ENCODE results near the gene IRF4.
"Not testable (repeated sequence)": the region's sequence is repeated elsewhere in the genome, so short reads cannot be mapped to it uniquely, and the experiment has no call there.

IRF4 gene

DNA sequence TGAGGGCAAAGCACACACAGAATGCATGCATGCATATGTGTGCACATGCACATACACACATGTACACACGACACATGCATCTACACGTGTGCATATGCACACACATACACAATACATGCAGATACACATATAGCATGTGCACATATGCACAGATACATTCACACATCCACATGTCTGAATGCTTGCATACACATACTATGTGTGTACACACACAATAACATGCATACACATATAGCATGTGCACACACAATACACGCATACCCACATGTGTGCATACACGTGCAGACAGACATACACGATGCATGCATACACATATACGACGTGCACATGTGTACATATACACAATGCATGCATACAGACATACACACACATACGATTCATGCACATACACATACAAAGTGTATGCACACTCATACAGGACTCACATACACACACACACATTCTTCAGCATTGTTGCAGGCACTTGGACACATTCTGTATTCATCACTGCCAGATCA is 24.2 kb upstream of the IRF4 start:
- no peak overlapping the region for H3K4me3 ChIP-seq (ENCODE audit: low read depth, low read length)
- TF ChIP-seq, protein P1, sequence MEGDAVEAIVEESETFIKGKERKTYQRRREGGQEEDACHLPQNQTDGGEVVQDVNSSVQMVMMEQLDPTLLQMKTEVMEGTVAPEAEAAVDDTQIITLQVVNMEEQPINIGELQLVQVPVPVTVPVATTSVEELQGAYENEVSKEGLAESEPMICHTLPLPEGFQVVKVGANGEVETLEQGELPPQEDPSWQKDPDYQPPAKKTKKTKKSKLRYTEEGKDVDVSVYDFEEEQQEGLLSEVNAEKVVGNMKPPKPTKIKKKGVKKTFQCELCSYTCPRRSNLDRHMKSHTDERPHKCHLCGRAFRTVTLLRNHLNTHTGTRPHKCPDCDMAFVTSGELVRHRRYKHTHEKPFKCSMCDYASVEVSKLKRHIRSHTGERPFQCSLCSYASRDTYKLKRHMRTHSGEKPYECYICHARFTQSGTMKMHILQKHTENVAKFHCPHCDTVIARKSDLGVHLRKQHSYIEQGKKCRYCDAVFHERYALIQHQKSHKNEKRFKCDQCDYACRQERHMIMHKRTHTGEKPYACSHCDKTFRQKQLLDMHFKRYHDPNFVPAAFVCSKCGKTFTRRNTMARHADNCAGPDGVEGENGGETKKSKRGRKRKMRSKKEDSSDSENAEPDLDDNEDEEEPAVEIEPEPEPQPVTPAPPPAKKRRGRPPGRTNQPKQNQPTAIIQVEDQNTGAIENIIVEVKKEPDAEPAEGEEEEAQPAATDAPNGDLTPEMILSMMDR (IDR thresholded peaks at IDR 0.05; ENCODE audit: borderline replicate concordance, insufficient read depth, low read depth, low read length), result no peak

GRCh38 chr6:367891-368630 is 23.5 kb upstream of the IRF4 start:
- no peak overlapping the region for H3K4me3 ChIP-seq (ENCODE audit: low read depth, low read length)
- TF ChIP-seq, protein P1 (IDR thresholded peaks at IDR 0.05; ENCODE audit: borderline replicate concordance, insufficient read depth, low read depth, low read length), result no peak

DNA sequence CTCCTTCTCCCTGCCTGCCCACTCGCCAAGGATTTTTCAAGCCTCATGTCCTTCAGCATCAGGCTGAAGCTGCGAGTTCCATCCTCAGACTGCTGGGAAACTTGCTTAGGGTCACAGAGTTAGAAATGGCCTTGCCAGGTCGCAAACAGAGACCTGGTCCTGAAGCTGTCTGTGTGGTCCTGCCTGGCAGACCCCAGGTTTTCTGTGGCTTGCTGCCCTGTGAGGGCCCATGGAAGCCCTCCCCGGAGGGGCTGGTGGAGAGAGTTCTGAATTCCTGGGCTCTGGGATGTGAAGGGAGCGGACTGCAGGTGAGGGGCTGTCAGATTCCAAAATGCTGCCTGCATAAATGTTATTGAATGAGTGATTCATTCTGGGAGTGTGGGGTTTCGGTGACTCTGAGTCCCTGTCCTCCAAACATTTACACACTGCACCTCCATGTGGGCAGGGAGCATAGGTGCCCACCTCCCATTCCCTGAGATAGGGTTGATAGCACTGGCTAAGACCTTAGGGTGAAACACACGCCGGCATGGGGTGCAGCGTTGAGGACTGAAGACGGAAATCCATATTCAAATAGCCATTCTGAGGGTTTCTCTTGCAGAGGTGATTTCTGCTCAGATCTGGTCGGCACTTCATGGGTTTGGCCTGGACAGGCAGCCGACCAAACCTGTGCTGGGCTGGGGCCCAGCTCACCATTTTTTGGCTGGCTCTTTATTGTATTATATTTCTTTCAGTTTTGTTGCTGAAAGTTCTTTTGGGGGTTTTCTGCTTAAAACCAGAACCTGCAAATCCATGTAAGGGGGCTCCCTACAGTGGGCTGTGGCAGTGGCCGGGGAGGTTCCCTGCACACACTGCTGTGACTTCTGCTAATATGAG is 21.8 kb upstream of the IRF4 start:
- TF ChIP-seq, protein P1 (IDR thresholded peaks at IDR 0.05; ENCODE audit: borderline replicate concordance, insufficient read depth, low read depth, low read length), result no peak
- H3K4me3 ChIP-seq (ENCODE audit: low read depth, low read length), result no peak overlapping the region

DNA sequence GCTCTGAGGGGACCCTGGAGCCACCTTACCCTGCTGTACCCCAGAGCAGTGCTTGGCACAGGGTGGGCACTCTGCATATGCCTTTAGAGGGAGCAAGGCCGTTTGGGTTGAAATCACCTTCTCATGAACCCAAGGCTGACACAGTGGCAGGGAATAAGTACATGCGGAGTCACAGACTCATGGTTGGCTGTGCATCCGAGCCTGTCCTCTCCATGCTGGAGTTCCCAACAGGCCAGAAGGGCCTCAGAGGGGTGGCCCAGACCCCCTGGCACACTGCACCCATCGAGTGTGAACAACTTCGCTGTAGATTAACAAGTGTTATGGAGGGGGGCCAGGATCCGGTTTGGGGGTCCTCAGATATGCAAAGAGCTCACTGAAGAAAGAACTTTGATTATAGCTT is 21.0 kb upstream of the IRF4 start:
- H3K4me3 ChIP-seq (ENCODE audit: low read depth, low read length), result no peak overlapping the region
- TF ChIP-seq, protein P1 (IDR thresholded peaks at IDR 0.05; ENCODE audit: borderline replicate concordance, insufficient read depth, low read depth, low read length), result no peak

GRCh38 chr6:371851-372250 is 19.7 kb upstream of the IRF4 start:
- H3K4me3 ChIP-seq (ENCODE audit: low read depth, low read length), result not testable (repeated sequence)

DNA sequence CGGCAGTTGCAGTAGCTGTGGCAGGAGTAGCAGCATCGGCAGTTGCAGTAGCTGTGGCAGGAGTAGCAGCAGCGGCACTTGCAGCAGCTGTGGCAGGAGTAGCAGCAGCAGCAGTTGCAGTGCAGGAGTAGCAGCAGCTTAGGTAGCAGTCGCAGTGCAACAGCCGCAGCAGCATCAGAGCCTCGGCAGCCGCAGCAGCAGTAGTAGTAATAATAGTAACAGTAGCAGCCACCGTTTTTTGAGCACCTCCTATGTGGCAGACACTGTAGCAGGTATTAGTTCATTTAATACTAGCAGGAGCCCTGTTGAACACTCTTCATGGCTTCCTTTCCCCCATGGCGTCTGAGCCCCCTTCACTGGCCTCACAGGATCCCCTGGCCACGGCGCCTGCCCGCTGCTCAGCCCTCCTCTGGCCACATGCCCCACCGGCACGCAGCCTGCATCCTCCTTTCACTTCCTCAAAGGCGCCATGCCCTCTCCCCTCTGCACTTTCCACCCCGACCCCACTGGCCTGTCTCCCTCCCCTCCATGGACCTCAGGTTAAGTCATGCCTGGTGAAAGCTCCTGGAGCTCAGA is 19.1 kb upstream of the IRF4 start:
- no peak overlapping the region for H3K4me3 ChIP-seq (ENCODE audit: low read depth, low read length)
- TF ChIP-seq, protein P1 (IDR thresholded peaks at IDR 0.05; ENCODE audit: borderline replicate concordance, insufficient read depth, low read depth, low read length), result no peak

- TF ChIP-seq, protein P1 (IDR thresholded peaks at IDR 0.05; ENCODE audit: borderline replicate concordance, insufficient read depth, low read depth, low read length), result no peak
- no peak overlapping the region for H3K4me3 ChIP-seq (ENCODE audit: low read depth, low read length)
Measured at GRCh38 chr6:373031-373430, 18.5 kb upstream of the IRF4 start.
